ENCODE measurements around the gene DOLPP1.

DOLPP1 gene

GRCh38 chr9:129064499-129064908, 16.4 kb upstream of the DOLPP1 start:
- no peak for ATAC-seq

GRCh38 chr9:129068110-129068509, 12.8 kb upstream of the DOLPP1 start:
- DNase-seq: no peak
- no peak for ATAC-seq

More at GRCh38 chr9:129064499-129064908, 16.4 kb upstream of the DOLPP1 start:
- DNase-seq: no peak

DNA sequence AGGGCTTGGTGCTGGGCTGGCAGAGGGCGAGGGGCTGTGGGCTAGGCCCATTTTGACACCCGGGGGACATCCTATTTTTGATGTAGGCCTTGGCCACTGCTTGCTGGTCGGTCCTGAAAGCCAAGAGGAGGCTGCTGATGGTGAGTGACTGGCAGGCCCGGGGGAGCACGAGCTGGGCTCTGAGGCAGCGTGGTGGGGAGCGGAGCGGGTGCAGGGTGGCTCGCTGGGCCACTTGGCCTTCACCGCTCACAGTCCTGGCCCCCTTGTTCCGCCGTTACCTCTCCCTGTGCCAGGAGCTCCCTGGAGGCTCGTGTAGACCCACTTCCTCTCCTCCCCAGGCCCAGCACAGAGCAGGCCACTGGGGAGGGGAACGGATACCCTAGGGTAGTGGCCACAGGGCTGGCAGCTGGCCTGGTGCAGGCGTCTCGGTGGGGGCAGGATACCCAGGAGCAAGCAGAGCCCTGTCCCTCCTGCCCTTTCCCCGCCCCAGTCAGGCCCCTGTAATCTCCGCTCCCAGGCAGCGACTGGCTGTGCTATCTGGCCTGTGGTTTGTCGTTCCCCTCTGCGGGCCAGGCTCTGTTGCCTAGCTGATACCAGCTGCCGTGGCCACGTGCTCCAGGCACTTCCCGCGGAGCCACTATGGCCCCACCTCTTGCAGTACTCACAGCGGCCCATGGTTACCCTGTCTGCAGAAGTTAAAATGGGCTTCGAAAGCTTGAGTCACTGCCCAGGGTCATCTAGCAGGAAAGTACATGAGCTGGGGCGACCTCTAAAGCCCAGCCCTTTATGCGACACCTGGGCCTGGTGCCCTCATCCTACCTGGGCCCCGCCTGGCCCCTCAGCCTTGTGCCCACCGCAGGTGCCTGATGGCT, 11.7 kb upstream of the DOLPP1 start:
- DNase-seq (peak; percentile 71), ATAC-seq (peak; percentile 89)

GRCh38 chr9:129069862-129070641, 10.9 kb upstream of the DOLPP1 start:
- DNase-seq (no peak), ATAC-seq (no peak)

DNA sequence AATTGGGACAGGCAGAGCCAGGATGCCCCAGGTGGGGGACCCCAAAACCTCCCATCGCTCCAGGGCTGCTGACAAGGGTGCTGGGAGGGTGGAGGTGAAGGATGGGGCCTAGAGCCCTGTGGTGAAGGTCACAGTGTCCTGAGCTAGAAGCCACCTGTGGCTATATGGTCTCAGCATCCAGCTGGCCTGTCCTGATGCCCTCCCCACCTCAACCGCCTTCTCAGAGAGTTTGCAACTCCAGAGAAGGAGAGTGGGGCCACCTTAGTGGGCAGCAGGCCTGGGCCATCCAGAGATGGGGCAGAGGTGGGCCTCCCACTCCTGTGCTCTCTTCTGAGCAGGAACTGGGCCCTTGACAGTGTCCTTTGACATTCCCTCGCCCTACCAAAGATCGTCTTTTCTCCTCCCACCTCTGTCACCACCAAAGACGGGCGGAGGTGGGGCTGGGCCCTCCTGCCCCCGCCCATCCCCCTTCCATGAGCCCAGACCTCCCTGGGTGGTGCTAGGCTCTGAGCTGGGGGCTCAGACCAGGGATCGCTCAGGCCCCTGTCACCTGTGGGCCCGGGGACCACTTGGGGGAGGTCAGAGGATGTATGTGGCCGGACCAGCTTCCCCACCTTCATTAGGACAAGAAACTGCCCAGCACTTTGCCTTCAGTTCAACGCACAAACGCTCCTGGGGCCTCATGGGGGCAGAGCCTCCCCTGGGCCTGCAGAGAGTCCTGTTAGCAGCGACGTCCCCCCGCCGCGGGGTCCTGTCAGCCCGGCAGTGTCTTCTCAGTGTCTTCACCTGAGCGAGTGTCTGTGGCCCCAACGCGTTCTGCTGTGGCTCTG, 10.0 kb upstream of the DOLPP1 start:
- ATAC-seq: no peak
- no peak for DNase-seq

DNA sequence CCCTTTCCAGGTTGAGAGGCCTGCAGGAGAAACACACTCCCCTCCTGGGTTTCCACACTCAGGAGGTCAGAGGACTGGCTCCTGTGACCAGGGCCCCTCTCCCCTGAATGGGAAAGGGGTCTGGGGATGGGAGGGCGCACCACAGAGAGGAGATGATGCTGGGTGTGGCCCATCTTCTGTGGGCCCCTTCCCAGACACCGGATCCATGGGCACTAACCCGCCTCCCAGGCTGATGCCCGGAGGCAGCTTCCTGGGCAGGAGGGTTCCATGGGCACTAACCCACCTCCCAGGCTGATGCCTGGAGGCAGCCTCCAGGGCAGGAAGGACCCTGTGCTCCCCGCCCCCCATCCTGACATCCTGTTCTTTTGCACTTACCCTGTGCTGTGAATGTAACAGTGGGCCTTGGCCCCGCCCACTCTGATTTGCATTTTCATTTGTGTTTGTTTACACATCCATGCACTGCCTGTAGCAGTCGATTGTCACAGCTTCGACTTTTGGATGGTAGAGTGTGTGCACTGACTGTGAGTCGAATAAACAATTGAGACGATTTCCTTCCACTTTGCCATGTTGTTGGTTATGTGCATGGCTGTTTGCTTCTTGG, 9.3 kb upstream of the DOLPP1 start:
- DNase-seq: no peak
- ATAC-seq: no peak

DNA sequence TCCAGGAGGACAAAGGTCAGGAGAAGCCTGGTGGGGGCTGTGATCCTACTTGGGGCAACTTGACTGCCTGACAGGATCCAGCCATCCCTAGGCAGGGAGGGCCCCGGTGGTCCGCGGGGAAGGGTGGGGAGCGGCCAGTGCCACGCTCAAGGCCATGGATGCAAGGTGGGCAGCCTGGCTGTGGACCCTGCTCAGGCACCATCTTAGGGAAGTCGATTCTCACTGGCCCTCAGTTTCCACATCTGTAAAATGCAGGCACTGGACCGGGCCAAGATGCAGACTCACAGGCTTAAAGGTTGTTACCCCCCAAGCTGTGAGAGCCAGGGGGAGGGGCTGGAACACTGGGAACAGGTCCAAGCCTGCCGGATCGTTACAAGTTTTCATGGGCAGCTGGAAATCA, 8.7 kb upstream of the DOLPP1 start:
- DNase-seq (no peak), ATAC-seq (no peak)

GRCh38 chr9:129073404-129073803, 7.5 kb upstream of the DOLPP1 start:
- no peak for ATAC-seq
- no peak for DNase-seq

DNA sequence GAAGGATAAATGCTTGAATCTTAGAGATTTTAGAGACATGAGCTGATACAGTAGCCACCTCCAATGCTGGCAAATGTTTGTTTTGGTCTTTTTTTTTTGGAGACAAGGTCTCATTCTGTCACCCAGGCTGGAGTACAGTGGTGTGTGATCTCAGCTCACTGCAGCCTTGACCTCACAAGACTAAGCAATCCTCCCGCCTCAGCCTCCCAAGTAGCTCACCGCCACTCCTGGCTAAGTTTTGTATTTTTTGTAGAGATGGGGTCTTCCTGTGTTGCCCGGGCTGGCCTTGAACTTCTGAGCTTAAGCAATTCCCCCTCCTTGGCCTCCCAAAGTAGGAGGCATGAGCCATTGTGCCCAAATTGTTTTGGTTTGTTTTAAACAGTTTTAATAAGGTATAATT, 6.8 kb upstream of the DOLPP1 start:
- no peak for ATAC-seq
- DNase-seq: no peak

DNA sequence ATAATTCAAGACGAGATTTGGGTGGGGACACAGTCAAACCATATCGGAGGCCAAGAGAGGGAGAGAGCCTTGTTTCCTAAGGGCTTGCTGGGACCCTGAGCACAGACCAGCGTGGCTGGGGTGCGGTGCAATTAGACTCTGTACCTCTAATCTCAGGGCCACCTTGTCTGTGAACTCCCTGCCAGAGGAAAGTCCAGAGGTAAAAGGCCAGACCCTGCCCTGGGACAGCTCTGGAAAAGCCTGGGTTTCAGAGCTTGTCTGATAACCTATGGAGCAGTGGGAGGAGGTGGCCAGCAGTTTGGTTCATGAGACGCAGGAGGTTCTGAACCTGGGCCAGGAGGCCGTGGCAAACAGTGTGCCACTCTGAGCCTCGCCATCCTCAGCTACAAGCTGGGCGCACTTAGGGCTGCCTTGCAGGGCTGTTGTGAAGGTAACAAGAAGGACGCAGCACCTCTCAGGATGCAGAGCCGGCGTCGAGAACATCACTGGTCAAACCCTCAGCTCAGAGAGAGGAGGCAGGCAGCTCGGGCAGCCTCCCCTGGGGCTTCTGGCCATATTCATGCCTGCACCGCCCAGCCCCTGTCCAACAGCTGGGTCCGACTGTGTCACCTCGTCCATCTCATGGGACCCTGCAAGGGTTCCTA, 4.8 kb upstream of the DOLPP1 start:
- DNase-seq: no peak

DNA sequence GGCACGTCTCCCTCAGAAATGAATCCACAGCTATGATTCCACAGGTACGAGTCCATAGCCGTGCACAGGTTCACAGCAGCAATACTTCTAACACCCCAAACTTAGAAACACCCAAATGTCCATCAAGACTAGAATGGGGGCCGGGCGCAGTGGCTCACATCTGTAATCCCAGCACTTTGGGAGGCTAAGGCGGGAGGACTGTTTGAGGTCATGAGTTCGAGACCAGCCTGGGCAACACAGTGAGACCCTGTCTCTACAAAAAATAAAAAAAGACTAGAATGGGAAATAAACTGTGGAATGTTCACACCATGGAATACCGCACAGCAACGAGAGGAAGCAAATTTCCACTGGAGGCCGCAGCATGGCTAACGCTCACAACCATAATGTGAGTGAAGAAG, 4.3 kb upstream of the DOLPP1 start:
- ATAC-seq (no peak), DNase-seq (no peak)

More for the DNA sequence above, 4.8 kb upstream of the DOLPP1 start:
- ATAC-seq: no peak

DNA sequence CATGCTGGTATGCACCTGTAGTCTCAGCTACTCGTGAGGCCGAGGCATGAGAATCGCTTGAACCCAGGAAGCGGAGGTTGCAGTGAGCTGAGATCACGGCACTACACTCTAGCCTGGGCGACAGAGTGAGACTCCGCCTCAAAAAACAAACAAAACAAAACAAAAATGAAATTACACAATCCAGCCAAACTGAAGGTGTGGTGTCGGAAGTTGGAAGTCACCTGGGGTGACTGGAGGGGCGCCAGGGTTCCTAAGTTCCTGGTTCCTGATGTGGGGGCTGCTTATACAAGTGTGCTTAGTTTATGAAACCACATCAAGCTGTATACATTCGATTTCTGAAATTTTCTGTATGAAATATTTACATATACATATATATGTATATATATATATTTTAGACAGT, 3.7 kb upstream of the DOLPP1 start:
- no peak for ATAC-seq
- DNase-seq: no peak

DNA sequence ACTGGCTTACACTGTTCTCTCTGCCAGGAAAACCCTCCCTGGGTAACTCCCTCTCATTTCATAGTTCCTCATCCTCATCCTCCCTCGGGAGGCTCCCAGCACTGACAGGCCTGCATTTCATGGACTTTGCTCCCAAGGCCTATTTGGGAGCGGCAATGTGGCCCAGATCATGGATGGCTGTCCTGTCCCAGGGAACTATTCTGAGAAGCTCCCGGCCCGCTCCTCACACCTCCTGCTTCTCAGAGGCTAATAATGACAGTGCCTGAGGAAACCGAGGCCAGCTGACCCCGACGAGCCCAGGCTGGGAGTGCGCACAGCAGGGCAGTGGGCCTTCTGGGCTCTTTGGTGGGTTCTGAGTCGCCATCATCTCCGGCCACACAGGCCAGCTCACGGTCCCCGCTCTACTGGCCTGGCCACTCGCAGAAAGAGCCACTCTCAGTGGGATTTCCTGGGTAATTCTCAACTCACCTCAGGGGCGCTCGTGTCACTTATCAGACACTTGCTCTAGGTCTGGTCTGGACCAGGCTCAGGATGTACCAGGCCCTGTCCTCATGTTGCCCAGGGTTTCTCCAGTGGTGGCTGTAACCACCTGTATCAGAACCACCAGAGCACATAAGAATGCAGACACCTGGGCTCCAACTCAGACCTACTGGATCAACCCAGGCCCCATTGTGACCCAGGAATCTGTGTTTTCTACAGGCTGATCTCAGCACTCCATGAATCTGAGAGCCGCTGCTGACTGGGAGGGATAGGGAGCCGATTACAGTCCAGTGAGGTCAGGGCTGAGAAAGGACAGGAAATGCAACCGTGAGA, 2.0 kb upstream of the DOLPP1 start:
- ATAC-seq (no peak), DNase-seq (no peak)

DNA sequence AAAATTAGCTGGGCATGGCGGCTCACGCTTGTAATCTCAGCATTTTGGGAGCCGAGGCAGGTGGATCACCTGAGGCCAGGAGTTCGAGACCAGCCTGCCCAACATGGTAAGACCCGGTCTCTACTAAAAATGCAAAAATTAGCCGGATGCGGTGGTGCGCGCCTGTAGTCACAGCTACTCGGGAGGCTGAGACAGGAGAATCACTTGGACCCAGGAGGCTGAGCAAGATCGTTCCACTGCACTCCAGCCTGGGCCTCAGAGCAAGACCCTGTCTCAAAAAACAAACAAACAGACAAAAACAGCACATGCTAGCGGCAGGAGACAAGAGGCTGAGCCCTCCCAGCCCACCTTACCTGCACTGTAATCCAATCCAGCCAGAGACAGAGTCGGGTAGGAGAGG, 1.1 kb upstream of the DOLPP1 start:
- DNase-seq (no peak), ATAC-seq (no peak)

GRCh38 chr9:129080298-129080600, 662 bp upstream of the DOLPP1 start:
- ATAC-seq: no peak
- no peak for DNase-seq

GRCh38 chr9:129081388-129081904, 535 bp downstream of the DOLPP1 start:
- DNase-seq: no peak
- ATAC-seq: no peak

DNA sequence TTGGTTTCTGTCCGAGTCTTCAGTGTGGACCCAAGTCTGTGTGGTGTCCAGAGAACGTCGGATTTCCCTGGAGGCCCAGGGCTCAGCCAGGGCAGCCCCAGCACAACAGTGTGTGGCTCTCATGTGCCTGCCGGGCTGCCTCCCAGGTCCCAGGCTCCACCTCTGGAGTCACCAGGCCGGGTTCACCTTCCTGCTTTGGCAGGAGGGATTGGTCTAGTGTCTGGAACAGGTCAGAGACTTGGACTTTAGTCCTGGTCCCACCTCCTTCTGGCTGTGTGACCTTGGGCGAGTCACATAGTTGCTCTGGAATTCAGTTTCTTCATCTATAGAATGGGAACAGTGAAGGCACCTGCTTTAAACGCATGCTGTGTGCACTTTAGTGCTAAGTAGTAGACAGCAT, 3.2 kb downstream of the DOLPP1 start:
- DNase-seq (no peak), ATAC-seq (no peak)

- no peak for ATAC-seq
- no peak for DNase-seq
Observed at GRCh38 chr9:129089246-129089645, 8.3 kb downstream of the DOLPP1 start.

GRCh38 chr9:129093602-129094386, 12.9 kb downstream of the DOLPP1 start:
- no peak for DNase-seq
- ATAC-seq: no peak

Measured in stimulated activated naive CD8-positive, alpha-beta T cell treated with anti-CD3 and anti-CD28 coated beads, Interleukin-15, Interleukin-2, amounts not matched to agents 100 U/mL and 50 U/mL, for 24 hours (primary cell).